Activated CD4-positive, alpha-beta T cell treated with anti-CD3 and anti-CD28 coated beads, Interleukin-2, amount 10 ng/mL, durations not matched to agents 7 days and 5 days (primary cell): ENCODE results near the gene CREB5. TPM values are rescaled to one million over a fixed set of nuclear protein-coding genes. Genes with fewer than 3 reads are reported as not detected.

Source experiments
- CTCF ChIA-PET: fragments of 350-600 bp; sonication (Branson Sonifier 250); formaldehyde crosslinking; loops from one replicate; lab custom pipeline; 2021; ENCODE audit warnings: antibody characterized with exemption; lab: Charles Lee
- POLR2A ChIA-PET: fragments of 350-600 bp; sonication (Branson Sonifier 250); formaldehyde crosslinking; loops from one replicate; lab custom pipeline; 2021; ENCODE audit warnings: antibody characterized with exemption; lab: Charles Lee
- DNase-seq: peaks from one replicate; pipeline ENCODE4 v3.0.0-alpha.2; 2020
- H3K27ac Mint-ChIP-seq: one replicate; pipeline ENCODE4 v1.8.0; 2021; ENCODE audit warnings: mild to moderate bottlenecking, moderate library complexity, mixed read lengths
- H3K27me3 Mint-ChIP-seq: one replicate; pipeline ENCODE4 v1.8.0; 2021; ENCODE audit warnings: mixed read lengths
- H3K36me3 Mint-ChIP-seq: one replicate; pipeline ENCODE4 v1.8.0; 2021; ENCODE audit warnings: low read depth, mixed read lengths
- H3K4me1 Mint-ChIP-seq: one replicate; pipeline ENCODE4 v1.8.0; 2021; ENCODE audit warnings: mixed read lengths
- H3K4me3 Mint-ChIP-seq: one replicate; pipeline ENCODE4 v1.8.0; 2021; ENCODE audit warnings: mild to moderate bottlenecking, moderate library complexity, mixed read lengths
- H3K9me3 Mint-ChIP-seq: one replicate; pipeline ENCODE4 v1.8.0; 2021; ENCODE audit warnings: mixed read lengths
- total RNA-seq, 2 experiments: library from RNA; stranded (reverse); gene quantifications; one replicate each; pipeline ENCODE4 v1.2.3, GENCODE V29; 2021

CREB5 gene
- total RNA-seq, 2 experiments from 2014 or later, result not detected

DNA sequence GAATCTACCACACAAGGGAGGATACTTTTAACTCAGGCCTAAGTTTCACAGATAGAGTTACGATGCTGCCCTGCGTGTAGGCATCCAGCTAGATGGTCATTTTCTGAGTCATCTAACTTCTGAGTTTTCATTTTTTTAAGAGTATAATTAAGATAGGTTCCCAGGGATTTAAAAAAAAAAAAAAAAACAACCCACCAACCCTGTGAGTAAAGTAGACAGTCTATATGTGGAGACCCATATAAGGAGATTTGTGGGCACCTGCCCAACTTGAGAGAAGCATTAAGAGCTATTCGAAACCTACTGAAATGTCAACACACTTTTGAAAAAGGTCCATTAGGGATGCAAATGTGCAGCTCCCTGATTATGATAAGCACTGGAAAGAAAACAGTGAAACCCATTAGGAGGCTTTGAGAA, 288.5 kb downstream of the CREB5 start:
- ChIA-PET CTCF (no interaction called here), POLR2A (no interaction called here)
- Mint-ChIP-seq H3K4me3 (no peak overlapping the region), H3K9me3 (no peaks in the 10 kb centered on the region), H3K36me3 (no peaks in the 10 kb centered on the region), H3K27me3 (peaks cover 3% of the 10 kb centered on the region), H3K4me1 (peaks cover 2% of the 10 kb centered on the region), H3K27ac (no peak overlapping the region)
- no peak for DNase-seq

DNA sequence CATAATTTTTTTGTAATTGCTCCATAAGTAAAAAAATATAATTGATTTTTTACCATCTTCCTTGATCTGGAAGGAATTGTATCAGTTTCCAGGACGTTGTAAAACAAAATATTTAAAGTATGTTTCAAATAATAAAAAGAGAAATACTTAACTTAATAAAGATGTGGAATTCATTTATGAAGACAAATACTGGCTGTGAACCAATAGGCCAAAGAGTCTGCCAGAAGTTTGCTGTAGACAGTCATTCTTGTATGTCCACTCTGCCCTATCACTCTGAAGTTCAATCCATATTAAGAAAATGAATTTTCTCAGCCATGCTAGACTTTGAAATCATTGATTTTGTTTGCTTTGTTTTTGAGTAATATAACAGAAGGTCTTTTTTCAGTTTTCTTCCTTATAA, 289.4 kb downstream of the CREB5 start:
- H3K27me3 Mint-ChIP-seq, result peaks cover 4% of the 10 kb centered on the region
- POLR2A ChIA-PET, result no interaction called here
- no peak overlapping the region for H3K4me3 Mint-ChIP-seq
- peaks cover 2% of the 10 kb centered on the region for H3K4me1 Mint-ChIP-seq
- CTCF ChIA-PET, result no interaction called here
- H3K27ac Mint-ChIP-seq, result no peak overlapping the region
- no peak for DNase-seq
- H3K9me3 Mint-ChIP-seq, result no peaks in the 10 kb centered on the region
- H3K36me3 Mint-ChIP-seq, result no peaks in the 10 kb centered on the region

DNA sequence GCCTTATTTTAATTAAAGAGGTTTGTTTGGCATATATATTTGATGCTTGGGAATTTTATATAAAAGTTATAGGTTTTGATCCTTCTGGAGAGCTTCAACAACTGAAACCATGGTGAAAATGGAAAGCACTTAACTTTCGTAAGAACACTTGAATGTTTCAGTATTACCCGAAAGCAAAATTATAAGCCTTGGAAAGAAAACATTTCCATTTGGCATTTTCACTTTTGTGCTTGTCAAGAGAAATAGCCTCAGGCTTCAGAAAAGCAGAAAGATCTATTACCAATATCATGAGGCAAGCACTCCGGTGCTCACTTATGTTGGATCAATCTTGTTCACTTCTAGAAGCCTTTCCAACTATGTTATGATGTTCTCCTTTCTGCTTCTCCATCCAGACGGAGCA, 289.9 kb downstream of the CREB5 start:
- H3K9me3 Mint-ChIP-seq, result no peaks in the 10 kb centered on the region
- no peaks in the 10 kb centered on the region for H3K36me3 Mint-ChIP-seq
- H3K27me3 Mint-ChIP-seq, result peaks cover 4% of the 10 kb centered on the region
- no peak overlapping the region for H3K4me3 Mint-ChIP-seq
- H3K27ac Mint-ChIP-seq, result no peak overlapping the region
- ChIA-PET CTCF (no interaction called here), POLR2A (no interaction called here)
- peaks cover 2% of the 10 kb centered on the region for H3K4me1 Mint-ChIP-seq
- no peak for DNase-seq

DNA sequence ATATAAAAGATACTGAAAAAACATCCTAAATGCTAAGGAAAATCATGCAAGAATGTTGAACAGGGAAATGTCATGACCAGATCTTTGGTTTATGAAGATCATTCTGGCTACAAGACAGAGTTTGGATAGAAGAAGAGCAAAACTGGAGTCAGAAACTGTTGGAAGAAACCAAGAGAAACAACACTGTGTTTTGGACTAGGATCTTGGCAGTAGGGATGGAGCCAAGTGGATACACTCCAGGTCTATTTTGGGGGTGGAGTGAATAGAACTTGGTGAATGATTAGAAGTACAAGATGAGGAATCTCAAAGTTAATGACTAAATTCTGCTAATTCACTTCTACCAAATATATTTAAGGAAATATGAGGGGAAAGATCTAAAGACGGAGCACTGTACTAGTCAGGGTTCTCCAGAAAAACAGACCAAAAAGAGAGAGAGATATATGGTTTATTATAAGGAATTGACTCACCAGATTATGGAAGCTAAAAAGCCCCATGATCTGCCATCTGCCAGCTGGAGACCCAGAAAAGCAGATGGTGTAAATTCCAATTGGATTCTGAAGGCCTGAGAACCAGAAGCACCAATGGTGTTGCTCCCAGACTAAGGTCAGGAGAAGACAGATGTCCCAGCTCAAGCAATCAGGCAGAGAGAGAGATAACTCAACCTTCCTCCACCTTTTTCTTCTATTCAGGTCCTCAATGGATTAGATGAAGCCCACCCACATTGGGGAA, 290.9 kb downstream of the CREB5 start:
- H3K4me3 Mint-ChIP-seq, result no peak overlapping the region
- H3K4me1 Mint-ChIP-seq, result peaks cover 2% of the 10 kb centered on the region
- H3K27ac Mint-ChIP-seq, result no peak overlapping the region
- H3K27me3 Mint-ChIP-seq, result peaks cover 4% of the 10 kb centered on the region
- POLR2A ChIA-PET, result no interaction called here
- CTCF ChIA-PET, result no interaction called here
- no peaks in the 10 kb centered on the region for H3K36me3 Mint-ChIP-seq
- no peaks in the 10 kb centered on the region for H3K9me3 Mint-ChIP-seq
- no peak for DNase-seq

DNA sequence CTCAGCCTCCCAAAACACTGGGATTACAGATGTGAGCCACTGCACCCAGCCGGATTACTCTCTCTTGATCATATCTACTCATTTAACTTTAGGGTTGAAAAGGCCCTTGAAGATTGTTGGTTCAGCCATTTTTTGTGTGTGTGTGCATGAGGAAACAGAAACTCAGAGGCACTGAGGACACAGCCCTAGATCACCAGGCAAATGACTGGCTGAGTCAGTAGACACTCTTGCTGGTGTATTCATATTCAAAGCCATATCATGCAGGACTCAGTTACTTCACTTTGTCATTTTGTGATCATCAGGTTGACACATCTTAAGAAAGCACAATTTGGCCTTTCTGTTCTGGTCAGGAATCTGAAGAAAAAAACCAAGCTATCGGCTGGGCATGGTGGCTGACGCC, 292.4 kb downstream of the CREB5 start:
- H3K9me3 Mint-ChIP-seq, result no peaks in the 10 kb centered on the region
- no peak for DNase-seq

DNA sequence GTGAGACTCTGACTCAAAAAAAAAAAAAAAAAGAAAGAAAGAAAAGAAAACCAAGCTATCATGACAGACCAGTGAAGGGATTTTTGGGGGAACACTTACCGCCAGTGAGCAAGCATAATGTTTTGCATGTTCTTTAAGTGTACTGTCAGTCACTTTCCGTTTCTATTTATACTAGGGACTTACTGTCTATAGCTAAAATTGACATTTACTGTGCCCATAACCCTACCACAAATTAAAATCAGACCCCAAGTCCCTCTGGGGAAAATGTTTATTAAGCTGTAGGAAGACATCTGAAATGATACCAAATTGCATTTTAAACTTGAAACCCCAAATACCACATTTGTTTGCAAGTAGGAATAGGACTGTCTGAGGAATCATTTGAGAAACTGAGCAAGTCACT, 293.0 kb downstream of the CREB5 start:
- H3K36me3 Mint-ChIP-seq, result no peaks in the 10 kb centered on the region
- H3K27ac Mint-ChIP-seq, result no peak overlapping the region
- POLR2A ChIA-PET, result no interaction called here
- H3K4me3 Mint-ChIP-seq, result no peak overlapping the region
- no peak for DNase-seq
- CTCF ChIA-PET, result no interaction called here
- peaks cover 4% of the 10 kb centered on the region for H3K27me3 Mint-ChIP-seq
- no peaks in the 10 kb centered on the region for H3K9me3 Mint-ChIP-seq
- no peaks in the 10 kb centered on the region for H3K4me1 Mint-ChIP-seq

More for the DNA sequence above, 292.4 kb downstream of the CREB5 start:
- Mint-ChIP-seq H3K27ac (no peak overlapping the region), H3K27me3 (peaks cover 4% of the 10 kb centered on the region), H3K4me1 (no peaks in the 10 kb centered on the region), H3K4me3 (no peak overlapping the region), H3K36me3 (no peaks in the 10 kb centered on the region)
- ChIA-PET CTCF (no interaction called here), POLR2A (no interaction called here)

DNA sequence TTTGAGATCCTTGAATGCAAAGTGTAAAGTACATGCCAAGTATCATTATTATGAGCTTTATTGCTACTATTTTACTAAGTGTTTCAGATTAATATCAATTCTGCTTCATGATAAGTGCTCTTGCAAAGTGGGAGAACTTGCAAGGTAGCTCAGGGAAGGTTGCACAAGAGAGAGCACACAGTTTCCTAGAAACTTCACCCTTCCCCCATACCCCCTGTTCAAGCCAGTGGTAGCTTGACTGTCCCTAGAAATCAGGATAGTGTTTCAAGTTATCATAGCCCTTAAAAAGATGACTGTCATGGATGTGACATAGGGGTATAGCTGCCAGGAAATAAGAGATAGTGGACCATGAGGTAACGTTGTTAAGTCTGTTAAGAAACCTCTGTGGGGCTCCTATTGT, 294.3 kb downstream of the CREB5 start:
- H3K36me3 Mint-ChIP-seq, result no peaks in the 10 kb centered on the region
- ChIA-PET CTCF (no interaction called here), POLR2A (no interaction called here)
- H3K27ac Mint-ChIP-seq, result no peak overlapping the region
- H3K27me3 Mint-ChIP-seq, result peaks cover 6% of the 10 kb centered on the region
- H3K9me3 Mint-ChIP-seq, result no peaks in the 10 kb centered on the region
- H3K4me1 Mint-ChIP-seq, result no peaks in the 10 kb centered on the region
- DNase-seq, result no peak
- no peak overlapping the region for H3K4me3 Mint-ChIP-seq

DNA sequence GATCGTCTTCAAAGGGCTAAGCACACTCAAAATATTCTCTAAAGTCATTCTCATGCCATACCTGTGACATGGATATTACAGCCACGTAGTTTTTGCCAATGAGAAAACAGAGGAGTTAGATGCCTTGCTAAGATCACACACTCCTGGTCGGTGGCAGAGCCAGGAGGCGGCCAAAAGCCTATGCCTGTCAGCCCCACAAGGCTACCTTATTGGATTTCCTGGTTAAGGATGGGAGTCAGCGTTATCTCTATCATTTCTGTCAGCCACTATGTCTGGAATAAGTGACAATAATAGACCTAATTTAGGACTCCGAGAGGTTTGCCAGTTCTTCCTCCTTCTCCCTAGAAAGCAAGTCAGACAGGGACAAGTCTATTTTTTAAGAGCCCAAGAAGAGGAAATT, 295.0 kb downstream of the CREB5 start:
- ChIA-PET POLR2A (no interaction called here), CTCF (no interaction called here)
- Mint-ChIP-seq H3K9me3 (no peaks in the 10 kb centered on the region), H3K4me3 (no peak overlapping the region), H3K36me3 (no peaks in the 10 kb centered on the region), H3K27me3 (peaks cover 6% of the 10 kb centered on the region), H3K27ac (no peak overlapping the region), H3K4me1 (no peaks in the 10 kb centered on the region)
- no peak for DNase-seq

DNA sequence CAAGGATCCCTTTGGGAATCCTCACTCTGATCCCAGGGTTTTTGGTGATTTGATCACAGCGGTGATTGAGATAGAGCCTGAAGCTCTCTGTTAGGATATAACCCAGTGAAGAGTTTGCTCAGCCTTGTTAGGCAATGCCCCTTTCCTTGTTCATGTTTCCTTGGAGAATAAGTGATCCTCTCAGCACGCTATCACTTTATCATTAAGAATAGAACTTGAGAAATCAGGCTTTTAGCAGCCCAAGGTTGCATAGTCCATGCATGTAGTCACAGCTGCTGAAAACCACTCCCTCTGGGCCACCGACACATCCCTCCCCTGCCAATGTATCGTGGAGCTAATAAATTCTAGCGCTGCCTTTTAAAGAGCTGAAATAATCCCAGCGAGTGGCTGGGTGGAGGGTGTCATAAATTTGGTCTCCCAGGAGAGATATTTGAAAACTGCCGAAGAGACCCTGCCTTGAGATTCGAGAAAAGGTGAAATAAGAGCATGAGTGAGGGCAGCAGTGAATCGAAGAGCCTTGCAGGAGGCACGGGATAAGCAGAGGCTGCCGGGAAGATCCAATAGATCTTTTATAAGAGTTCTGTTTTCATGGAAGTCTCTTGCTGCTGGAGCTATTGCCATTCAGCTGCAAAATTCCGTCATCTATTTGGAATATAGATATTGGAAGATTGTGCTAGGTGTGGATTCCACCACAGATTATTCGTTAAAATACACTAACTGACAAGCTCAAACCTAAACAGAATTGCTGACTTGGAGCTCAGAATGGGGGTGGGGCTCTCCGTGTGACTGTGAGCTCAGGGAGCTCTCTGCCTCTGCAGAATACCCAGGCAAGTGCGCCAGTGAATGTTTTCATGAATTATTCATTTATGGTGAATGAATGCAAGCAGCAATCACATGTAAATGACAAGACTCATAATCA, 296.0 kb downstream of the CREB5 start:
- Mint-ChIP-seq H3K4me1 (no peaks in the 10 kb centered on the region), H3K27ac (no peak overlapping the region), H3K36me3 (no peaks in the 10 kb centered on the region), H3K4me3 (no peak overlapping the region), H3K9me3 (no peaks in the 10 kb centered on the region), H3K27me3 (peaks cover 6% of the 10 kb centered on the region)
- ChIA-PET POLR2A (no interaction called here), CTCF (no interaction called here)
- no peak for DNase-seq

DNA sequence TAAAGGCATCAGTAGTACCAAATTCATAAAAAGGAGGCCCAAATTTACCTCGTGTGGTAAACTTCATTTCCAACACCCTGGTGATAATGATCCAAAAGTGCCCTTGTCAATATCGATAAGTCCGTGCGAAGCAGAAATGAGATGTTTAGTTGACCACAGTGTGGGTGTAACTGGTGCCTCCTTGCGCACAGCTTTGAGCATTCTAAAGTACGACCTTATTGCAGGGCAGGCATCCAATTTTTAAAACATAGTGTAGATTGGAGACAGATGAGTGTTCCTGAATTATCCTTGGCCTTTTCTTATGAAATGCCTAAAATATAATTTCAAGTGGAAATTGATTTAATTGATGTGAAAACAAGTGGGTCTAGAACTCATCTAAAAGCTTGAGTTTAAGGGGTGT, 297.4 kb downstream of the CREB5 start:
- peaks cover 5% of the 10 kb centered on the region for H3K27me3 Mint-ChIP-seq
- ChIA-PET POLR2A (no interaction called here), CTCF (no interaction called here)

DNA sequence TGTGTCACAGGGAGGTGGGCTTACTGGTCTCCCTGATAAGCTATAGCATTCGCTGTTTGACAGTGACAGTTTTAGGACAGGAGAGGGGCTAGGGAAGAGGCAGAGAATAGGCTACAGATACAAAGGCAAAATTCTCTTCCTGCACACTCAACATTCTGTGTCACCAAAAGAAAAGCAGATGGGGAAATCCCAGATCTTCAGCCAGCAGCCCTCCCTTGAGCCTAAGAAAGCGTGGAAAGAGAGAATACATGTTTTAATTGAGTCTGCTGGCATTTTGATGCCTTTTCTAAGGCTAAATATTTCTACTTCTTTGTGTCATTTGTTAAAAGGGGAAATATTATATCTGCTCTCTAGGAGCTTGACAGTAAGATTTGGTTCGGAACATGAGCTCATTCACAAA, 298.8 kb downstream of the CREB5 start:
- H3K4me1 Mint-ChIP-seq, result no peaks in the 10 kb centered on the region
- POLR2A ChIA-PET, result no interaction called here
- no peak overlapping the region for H3K4me3 Mint-ChIP-seq
- H3K36me3 Mint-ChIP-seq, result no peaks in the 10 kb centered on the region
- no peak overlapping the region for H3K27ac Mint-ChIP-seq
- H3K27me3 Mint-ChIP-seq, result peaks cover 5% of the 10 kb centered on the region
- no peak for DNase-seq
- CTCF ChIA-PET, result no interaction called here
- no peaks in the 10 kb centered on the region for H3K9me3 Mint-ChIP-seq

More for the DNA sequence above, 297.4 kb downstream of the CREB5 start:
- no peak for DNase-seq
- no peaks in the 10 kb centered on the region for H3K9me3 Mint-ChIP-seq
- no peaks in the 10 kb centered on the region for H3K4me1 Mint-ChIP-seq
- no peak overlapping the region for H3K4me3 Mint-ChIP-seq
- no peak overlapping the region for H3K27ac Mint-ChIP-seq
- H3K36me3 Mint-ChIP-seq, result no peaks in the 10 kb centered on the region

DNA sequence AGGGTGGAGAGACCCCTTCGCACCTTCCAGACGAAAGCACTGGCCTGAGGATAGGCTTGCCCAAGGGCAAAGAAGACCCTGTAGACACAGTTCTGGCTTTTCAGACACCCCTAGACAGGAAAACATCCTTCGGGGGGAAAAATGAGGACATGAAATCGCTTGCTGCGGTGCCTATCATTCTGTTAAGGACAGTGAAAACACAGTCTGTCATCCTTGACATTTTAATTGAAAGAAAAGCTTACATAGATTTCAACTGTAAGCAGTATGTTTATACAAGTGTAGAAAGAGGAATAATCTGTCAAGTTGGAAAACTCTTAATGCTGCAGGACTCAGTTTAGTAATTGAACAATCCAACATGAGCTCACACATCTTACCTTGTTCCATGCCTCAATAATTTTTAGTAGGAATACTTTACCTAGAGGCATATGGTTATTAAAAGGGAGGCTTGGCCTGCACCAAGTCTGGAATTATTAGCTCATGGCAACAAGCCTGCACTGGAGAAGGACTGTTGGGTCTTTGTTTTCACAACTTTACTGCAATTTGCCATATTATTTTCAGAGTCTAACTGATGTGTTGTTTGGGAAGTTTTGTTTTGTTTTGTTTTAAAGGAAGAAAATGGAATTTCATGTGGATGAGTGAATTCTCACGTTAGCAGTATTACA, 302.3 kb downstream of the CREB5 start:
- no peaks in the 10 kb centered on the region for H3K4me1 Mint-ChIP-seq
- H3K27me3 Mint-ChIP-seq, result peaks cover 3% of the 10 kb centered on the region
- DNase-seq, result no peak
- H3K36me3 Mint-ChIP-seq, result no peaks in the 10 kb centered on the region
- POLR2A ChIA-PET, result no interaction called here
- no peaks in the 10 kb centered on the region for H3K9me3 Mint-ChIP-seq
- H3K27ac Mint-ChIP-seq, result no peak overlapping the region
- CTCF ChIA-PET, result no interaction called here
- no peak overlapping the region for H3K4me3 Mint-ChIP-seq

DNA sequence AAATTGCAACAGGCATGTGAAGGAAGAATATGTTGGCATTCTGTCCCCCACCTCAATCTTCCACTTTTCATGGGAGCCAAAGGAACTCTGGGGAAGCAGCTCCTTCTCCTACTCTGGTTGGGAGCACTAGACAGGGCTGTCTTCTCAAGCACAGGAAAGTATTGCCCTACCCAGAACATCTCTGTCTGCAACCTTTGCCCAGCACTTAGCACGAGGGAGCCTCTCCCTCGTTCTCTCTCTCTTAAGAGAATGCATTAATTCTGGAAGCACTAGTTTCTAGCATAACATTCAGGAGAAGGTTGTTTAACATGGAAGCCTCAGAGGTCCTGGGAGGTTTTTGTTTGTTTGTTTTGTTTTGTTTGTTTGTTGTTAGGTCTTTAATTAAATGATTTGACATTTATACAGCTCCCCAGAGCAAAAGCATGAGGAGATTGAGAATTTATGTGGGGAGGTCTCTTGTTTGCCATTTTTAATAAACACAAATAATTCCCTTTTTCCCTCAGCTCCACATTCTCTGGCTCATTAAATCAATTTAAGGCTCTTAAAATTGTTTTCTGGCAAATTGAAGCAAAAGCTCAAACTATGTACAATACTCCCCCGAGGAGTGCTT, 305.2 kb downstream of the CREB5 start:
- H3K27ac Mint-ChIP-seq, result no peak overlapping the region
- H3K27me3 Mint-ChIP-seq, result peaks cover 2% of the 10 kb centered on the region
- no peaks in the 10 kb centered on the region for H3K9me3 Mint-ChIP-seq
- no peaks in the 10 kb centered on the region for H3K36me3 Mint-ChIP-seq
- CTCF ChIA-PET, result no interaction called here
- H3K4me3 Mint-ChIP-seq, result no peak overlapping the region
- POLR2A ChIA-PET, result no interaction called here
- H3K4me1 Mint-ChIP-seq, result no peaks in the 10 kb centered on the region
- no peak for DNase-seq
